HG03442 (cell line): ENCODE data around the gene P2RY12.

ENCODE experiments used
- ATAC-seq: cut with Tn5 transposase; IDR thresholded peaks from one replicate; pipeline ENCODE4 v1.9.1; 2021; ENCODE audit warnings: mild to moderate bottlenecking, moderate library complexity; ENCODE audit not compliant: unreplicated experiment

The P2RY12 gene

GRCh38 chr3:151309566-151309965, 75.0 kb downstream of the P2RY12 start:
- no peak for ATAC-seq

- ATAC-seq = no peak
Measured at GRCh38 chr3:151307583-151308488, 76.7 kb downstream of the P2RY12 start.

GRCh38 chr3:151307131-151307530, 77.4 kb downstream of the P2RY12 start:
- ATAC-seq = no peak

GRCh38 chr3:151306168-151306810, 78.3 kb downstream of the P2RY12 start:
- no peak for ATAC-seq

GRCh38 chr3:151305775-151306151, 78.8 kb downstream of the P2RY12 start:
- no peak for ATAC-seq

GRCh38 chr3:151305060-151305774, 79.3 kb downstream of the P2RY12 start:
- no peak for ATAC-seq

GRCh38 chr3:151303751-151304150, 80.8 kb downstream of the P2RY12 start:
- no peak for ATAC-seq

- no peak for ATAC-seq
Measured at GRCh38 chr3:151301787-151302186, 82.8 kb downstream of the P2RY12 start.

- ATAC-seq = no peak
Measured at GRCh38 chr3:151300539-151300938, 84.0 kb downstream of the P2RY12 start.

GRCh38 chr3:151299006-151299405, 85.5 kb downstream of the P2RY12 start:
- no peak for ATAC-seq

- ATAC-seq = no peak
Measured at GRCh38 chr3:151297429-151297828, 87.1 kb downstream of the P2RY12 start.

- no peak for ATAC-seq
Measured at GRCh38 chr3:151296226-151296625, 88.3 kb downstream of the P2RY12 start.

GRCh38 chr3:151293127-151293526, 91.4 kb downstream of the P2RY12 start:
- no peak for ATAC-seq

- no peak for ATAC-seq
Measured at GRCh38 chr3:151290673-151291072, 93.9 kb downstream of the P2RY12 start.

GRCh38 chr3:151289445-151289844, 95.1 kb downstream of the P2RY12 start:
- ATAC-seq = no peak
